ENCODE measurements around the gene PRKAG2.
"Not testable (repeated sequence)": the region's sequence is repeated elsewhere in the genome, so short reads cannot be mapped to it uniquely, and the experiment has no call there.

PRKAG2 gene

GRCh38 chr7:151876899-151877777 lies at the start of gene PRKAG2:
Gene PRKAG2 (minus strand): TSS chr7:151877115. CDS start chr7:151876620, 495 bp downstream.
- DNase-seq (ENCODE audit: low spot score): peak; percentile 50

GRCh38 chr7:151926336-151926712 lies 49.4 kb upstream of the PRKAG2 start:
- DNase-seq (ENCODE audit: low spot score): no peak

GRCh38 chr7:151925446-151926335 lies 48.8 kb upstream of the PRKAG2 start:
- peak; percentile 46 for DNase-seq (ENCODE audit: low spot score)

- DNase-seq (ENCODE audit: low spot score): no peak
Observed at GRCh38 chr7:151924508-151924907, 47.6 kb upstream of the PRKAG2 start.

- DNase-seq (ENCODE audit: low spot score): no peak
Observed at GRCh38 chr7:151924001-151924400, 47.1 kb upstream of the PRKAG2 start.

- DNase-seq (ENCODE audit: low spot score): no peak
Observed at GRCh38 chr7:151923097-151923876, 46.4 kb upstream of the PRKAG2 start.

- DNase-seq (ENCODE audit: low spot score): no peak
Observed at GRCh38 chr7:151921451-151921850, 44.5 kb upstream of the PRKAG2 start.

- DNase-seq (ENCODE audit: low spot score): no peak
Observed at GRCh38 chr7:151920488-151920887, 43.6 kb upstream of the PRKAG2 start.

- no peak for DNase-seq (ENCODE audit: low spot score)
Observed at GRCh38 chr7:151919595-151919994, 42.7 kb upstream of the PRKAG2 start.

- DNase-seq (ENCODE audit: low spot score): no peak
Observed at GRCh38 chr7:151918510-151918843, 41.6 kb upstream of the PRKAG2 start.

GRCh38 chr7:151917791-151918509 lies 41.0 kb upstream of the PRKAG2 start:
- DNase-seq (ENCODE audit: low spot score): no peak

GRCh38 chr7:151914051-151914450 lies 37.1 kb upstream of the PRKAG2 start:
- no peak for DNase-seq (ENCODE audit: low spot score)

- DNase-seq (ENCODE audit: low spot score): not testable (repeated sequence)
Observed at GRCh38 chr7:151910655-151911054, 33.7 kb upstream of the PRKAG2 start.

- DNase-seq (ENCODE audit: low spot score): not testable (repeated sequence)
Observed at GRCh38 chr7:151907115-151907514, 30.2 kb upstream of the PRKAG2 start.

- no peak for DNase-seq (ENCODE audit: low spot score)
Observed at GRCh38 chr7:151905766-151906165, 28.9 kb upstream of the PRKAG2 start.

- no peak for DNase-seq (ENCODE audit: low spot score)
Observed at GRCh38 chr7:151905353-151905752, 28.4 kb upstream of the PRKAG2 start.

GRCh38 chr7:151904270-151904669 lies 27.4 kb upstream of the PRKAG2 start:
- no peak for DNase-seq (ENCODE audit: low spot score)

GRCh38 chr7:151903249-151904032 lies 26.5 kb upstream of the PRKAG2 start:
- DNase-seq (ENCODE audit: low spot score): no peak

- no peak for DNase-seq (ENCODE audit: low spot score)
Observed at GRCh38 chr7:151902311-151902710, 25.4 kb upstream of the PRKAG2 start.

GRCh38 chr7:151901828-151902227 lies 24.9 kb upstream of the PRKAG2 start:
- no peak for DNase-seq (ENCODE audit: low spot score)
